HG02884 (cell line): ENCODE measurements around the gene CHAT.

Experiments
- ATAC-seq: cut with Tn5 transposase; IDR thresholded peaks from one replicate; pipeline ENCODE4 v1.9.1; 2021; ENCODE audit warnings: mild to moderate bottlenecking, moderate library complexity; ENCODE audit not compliant: unreplicated experiment

Gene CHAT

DNA sequence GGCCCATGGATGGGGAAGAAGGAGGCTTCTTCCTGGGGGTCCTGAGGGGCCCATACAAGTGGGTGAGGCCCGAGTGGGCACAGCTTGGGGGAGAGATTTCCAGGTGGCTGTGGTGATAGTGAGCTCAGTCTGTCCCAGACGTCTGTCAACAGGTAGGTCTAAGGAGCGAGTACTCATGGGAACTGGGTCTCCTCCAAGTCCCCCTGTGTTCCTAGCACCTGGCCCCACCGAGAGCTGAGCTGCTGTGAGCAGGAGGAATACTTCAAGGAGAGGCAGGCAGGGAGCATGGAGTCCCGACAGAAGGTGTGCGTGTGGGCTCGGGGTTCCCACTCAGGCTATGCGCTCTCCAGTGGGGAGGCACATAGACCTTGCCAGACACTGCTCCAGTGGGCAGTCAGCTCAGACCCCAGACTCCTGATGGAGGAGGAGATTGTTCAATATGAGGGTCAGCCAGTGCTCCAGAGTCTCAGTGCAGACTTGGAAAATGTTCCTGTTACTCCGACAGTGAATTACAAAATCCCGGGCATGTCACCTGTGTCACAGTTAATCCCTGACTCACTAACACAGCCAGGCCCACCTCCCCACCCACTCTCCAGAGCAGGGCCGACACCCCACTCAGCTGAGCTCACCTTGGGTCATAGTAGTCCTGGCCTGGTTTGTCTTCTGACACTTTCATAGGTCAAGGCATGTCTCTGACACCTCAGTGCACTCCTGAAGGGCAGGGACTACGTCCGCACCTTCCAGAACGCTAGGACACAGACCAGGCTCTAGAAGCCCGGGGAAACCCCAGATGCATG is 37.4 kb downstream of the CHAT start:
- no peak for ATAC-seq

DNA sequence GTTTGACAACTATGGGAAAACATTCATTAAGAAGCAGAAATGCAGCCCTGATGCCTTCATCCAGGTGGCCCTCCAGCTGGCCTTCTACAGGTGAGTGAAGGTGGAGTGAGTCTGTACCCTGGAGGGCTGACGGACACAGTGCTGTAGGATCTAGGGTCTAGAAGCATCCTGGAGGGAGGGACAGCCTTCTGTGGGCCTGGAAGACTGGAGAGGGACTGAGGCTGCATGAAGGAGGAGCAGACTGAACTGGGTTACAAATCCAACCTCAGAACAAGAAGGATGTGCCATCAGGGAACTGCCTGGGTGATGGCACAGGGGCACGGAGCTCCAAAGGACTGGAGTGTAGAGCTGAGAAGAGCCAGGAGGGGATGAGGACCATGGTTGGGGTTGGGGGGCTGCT is 38.1 kb downstream of the CHAT start:
- ATAC-seq = no peak

DNA sequence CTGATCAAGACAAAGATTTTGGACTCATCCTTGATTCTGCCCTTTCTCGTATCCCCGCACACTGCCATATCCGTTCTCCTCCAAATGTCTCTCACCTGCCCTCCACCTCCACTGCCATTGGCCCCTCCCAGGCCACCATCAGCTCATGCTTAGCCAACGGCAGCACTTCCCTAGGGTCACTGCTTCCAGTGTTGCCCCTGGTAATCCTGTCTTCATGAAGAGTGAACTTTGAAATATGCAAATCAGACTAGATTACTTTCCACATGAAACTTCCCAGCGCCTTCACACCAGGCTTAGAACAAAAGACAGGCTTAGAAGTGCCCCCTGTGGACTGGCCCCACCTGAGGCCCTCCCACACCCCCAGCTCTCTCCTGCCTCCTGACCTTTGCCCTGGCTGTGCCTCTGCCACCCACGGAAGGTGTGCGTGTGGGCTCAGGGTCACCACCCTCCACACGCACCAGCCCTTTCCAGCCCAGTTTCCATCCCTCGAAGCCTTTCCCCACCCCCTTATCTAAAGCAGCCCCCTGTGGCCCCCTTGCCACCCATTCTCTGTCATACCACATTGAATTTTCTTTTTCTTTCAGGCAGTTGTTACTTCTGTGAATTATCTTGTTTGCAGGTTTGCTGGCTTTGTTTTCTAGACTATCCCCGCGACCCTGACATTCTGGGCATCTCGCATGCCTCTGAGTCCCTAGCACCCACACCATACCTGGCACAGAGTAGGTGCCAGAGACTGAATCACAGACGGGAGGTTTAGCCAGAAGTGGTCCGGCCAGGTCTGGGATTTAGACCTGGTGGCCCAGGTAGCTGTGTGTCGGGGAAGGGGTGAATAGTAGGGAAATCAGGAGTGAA is 38.8 kb downstream of the CHAT start:
- ATAC-seq = no peak

DNA sequence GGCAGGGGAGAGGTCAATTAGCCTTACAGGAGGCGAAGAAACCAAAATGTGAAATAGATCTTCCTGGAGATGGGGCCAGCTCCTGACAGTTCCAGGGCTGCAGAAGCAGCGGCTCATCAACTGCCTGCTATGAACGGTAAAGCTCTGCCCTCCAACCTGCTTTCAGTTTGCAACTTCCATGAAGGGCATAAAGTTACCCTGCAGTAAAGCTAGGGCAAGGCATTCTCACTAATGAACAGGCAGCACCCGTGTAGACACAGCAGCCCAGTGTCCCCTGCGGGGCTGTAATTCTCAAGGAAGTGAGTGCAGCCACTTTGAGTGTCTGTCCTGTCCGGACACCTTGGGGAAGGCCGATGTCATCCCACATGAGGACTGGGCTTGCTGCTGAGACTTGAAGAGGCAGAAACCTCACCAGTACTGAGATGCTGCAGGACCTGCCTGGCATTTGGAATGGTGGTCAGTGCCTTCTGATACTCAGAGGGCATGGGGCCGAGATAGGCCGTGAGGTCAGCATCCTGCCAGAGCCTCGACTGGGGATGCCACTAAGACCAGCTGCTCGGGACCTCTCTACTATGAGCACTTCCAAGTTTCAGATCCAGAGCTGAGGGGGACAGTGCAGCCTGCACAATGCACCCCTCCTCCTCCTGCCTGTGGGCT is 39.6 kb downstream of the CHAT start:
- ATAC-seq = no peak

DNA sequence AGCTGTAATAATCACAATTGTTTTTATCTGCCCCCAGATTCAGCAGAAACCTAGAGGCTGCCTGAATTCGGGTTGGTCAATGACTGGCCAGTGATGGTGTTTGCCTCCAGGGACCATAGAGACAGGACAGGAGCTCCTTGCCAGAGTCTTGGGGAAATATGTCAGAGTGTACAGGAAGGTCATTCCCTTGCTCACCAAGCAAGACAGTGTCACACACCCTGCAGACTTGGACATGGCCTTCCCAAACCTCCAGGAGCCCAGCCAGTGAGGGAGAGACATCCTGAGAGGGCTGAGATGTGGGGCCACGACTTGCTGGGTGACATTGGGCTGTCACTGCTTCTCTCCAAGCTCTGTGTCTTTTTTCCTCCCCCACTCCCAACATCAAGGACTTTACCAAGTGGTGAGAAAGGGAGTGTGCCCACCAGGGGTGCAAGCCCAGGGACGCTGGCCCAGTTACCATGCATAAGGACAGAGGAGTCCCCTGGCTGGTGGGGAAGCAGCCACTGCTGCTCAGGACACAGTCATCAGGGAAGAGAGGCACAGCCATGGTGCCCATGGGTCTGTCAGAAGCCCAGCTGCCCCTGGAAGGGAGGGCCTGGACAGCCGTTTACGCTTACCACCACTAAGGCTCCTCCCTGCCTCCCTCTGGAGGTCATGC is 40.3 kb downstream of the CHAT start:
- ATAC-seq = no peak

DNA sequence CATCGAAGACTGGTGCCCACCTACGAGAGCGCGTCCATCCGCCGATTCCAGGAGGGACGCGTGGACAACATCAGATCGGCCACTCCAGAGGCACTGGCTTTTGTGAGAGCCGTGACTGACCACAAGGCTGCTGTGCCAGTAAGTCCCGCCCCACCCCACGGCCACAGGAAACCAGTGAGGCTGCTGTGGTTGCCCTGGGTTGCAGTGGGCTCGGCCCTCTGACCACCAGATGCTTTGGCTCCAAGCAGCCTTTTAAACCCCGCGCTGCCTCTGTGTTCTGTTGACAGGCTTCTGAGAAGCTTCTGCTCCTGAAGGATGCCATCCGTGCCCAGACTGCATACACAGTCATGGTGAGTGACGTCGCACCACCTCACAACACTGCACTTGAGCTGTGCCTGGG is 41.3 kb downstream of the CHAT start:
- no peak for ATAC-seq

DNA sequence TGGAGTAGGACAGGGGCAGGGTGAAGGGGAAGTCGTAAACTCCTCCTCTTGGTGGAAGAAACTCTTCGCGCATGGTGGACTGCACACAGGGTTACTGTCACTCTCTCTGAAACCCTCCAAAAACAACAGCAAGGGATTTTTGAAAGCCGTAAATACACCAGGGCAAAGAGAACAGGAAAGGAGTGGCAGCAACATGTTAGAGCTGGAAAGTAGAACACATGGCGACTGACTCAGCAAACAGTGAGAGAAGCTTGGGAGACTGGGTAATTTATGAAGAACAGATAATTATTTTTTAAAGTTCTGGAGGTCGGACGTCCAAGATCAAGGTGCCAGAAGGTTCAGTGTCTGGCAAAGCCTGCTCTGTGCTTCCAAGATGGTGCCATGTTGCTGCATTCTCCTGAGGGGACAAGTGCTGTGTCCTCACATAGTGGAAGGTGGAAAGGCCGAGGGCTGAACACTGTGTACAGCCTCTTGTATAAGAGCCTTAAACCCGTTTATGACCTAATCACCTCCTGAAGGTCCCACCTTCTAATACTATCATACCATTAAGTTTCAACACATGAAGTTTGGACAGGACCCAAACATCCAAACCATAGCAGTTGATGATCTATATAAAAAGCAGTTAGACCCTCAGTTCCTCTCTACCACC is 43.1 kb downstream of the CHAT start:
- ATAC-seq = no peak

DNA sequence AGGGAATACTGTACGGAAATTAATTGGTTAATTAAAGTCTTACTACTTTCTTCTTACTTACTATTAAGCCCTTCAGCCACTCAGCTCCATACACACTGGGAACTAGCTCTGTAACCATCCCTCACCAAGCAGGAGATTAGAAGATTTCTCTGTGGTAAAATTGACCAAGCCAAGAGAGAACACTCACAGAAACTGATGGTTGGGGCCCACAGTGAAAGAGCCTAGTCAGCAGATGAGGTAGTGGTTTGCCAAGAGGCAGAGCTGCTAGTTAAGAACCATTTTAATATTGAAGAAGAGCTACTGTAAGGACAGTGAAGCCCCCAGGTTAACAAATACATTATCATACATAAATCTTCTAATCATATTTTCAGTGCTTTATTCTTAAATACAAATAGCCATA is 43.8 kb downstream of the CHAT start:
- ATAC-seq = no peak

DNA sequence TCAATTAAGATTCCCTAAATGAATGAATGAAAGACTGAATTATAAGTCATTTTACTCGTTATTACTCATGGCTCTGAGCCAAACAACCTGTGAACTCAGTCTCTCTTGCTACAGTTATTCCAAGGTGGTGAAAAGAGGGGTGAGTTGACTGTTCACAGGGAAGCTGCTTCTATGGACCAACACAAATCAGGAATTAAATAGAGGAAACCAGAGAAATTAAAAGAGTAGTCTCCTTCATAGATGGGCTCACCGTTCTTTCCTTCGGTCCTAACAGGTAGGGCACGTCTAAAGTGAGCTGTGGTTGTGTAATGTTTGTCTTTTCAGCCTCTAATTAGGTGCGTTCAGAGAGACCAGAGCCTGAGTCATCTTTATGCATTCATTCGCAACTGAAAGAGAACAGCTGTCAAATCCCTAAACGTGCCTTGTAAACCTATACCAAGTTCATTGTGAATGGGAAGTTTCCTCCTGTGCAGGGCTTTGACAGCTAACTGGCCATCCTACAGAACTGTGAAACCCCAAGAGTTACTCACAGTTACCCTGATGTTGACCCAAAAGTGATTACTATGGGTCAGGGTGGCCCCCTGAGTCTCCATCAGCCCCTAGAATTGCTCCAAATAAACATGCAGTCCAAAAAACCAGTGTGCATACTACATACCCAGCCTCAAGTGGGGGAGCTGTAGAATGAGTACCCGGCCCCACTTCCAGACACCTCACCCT is 47.5 kb downstream of the CHAT start:
- ATAC-seq = no peak

DNA sequence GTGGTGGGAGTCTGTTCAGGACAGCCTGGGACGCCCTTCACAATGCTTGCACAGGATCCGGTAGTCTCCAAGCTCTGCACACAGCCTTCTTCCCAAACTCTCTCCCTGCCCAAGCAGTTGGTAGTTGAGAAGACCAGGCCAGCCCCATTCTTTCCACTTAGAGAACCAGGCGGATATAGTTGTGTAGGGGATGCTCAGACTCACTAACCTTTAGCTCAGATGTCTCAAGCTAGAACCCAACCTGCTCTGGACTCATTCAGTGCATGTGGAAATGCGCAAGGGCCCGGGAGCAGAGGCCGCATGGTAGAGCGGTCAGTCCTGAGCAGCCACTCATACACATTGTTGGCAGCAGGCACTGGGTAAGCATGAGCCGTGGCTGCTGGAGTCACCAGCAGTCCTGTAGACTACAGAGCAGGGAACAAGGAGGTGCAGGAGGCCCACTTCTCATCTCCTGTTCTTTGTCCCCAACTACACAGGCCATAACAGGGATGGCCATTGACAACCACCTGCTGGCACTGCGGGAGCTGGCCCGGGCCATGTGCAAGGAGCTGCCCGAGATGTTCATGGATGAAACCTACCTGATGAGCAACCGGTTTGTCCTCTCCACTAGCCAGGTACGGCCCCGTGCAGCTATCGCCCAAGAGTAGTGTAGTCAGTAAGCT is 48.5 kb downstream of the CHAT start:
- ATAC-seq = no peak

DNA sequence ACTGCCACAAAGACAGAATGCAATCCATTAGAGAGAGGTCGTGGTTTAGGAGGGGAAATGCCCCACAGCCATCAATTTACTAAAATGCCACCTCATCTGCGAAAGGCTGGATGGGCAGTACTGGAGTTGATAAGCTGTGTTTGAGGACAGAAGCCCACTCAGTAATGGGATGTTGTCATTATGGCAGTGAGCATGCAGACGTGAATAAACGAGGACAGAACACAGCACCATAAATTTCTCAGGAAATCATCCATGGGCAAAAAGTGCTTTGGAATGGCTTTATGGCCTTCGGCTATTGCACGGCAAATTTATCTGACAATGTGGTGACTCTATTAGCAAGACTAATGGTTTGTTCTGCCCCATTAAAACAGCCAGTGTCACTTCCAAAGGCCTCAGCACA is 49.8 kb downstream of the CHAT start:
- no peak for ATAC-seq

DNA sequence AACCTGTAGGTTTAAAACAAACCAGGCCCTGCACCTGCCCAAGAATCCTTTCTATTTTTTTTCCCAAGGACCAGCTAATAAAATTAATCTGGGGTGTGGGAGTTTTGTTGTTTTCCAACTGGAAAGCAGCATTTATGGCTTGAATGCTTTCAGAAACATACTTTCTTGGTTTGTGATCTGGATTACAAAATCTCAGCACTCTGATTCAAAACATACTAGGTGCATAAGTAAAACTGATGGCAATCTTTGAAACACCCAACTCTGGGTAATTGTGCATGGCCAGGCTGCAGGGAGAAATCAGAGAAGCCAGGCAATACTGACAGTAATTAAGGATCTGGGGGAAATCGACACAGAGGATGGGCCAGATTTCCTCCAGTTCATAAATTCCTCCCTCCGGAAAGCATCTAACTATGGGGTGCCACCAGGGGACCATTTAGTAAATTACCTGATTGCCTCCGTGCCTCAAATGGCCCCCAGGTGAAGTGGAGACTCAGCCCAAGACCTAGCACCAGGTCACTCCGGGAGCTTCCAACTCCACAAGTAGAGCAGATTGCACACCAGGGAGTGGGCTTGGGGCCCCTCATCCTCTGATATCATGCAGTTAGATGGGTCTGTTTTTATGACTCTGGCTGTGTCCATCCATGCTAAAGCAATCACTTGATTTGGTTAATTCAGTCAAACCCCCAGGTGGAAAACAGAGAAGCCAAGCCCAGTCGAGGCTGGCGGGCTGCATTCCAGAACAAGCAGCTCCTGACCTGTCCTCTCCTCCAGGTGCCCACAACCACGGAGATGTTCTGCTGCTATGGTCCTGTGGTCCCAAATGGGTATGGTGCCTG is 50.4 kb downstream of the CHAT start:
- no peak for ATAC-seq

DNA sequence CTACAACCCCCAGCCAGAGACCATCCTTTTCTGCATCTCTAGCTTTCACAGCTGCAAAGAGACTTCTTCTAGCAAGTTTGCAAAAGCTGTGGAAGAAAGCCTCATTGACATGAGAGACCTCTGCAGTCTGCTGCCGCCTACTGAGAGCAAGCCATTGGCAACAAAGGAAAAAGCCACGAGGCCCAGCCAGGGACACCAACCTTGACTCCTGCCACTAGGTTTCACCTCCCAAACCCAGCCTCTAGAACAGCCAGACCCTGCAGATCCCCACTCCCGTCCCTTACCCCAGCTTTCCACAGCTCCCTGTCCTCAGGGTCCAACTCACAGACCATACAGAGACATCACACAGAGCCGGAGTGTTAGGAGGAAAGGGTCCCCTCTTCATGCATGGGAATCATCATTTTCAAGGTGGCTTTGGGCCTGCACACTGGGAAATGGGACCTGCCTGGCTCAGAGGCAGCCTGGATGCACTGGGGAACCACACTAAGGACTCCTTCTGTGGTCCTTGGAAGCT is 51.1 kb downstream of the CHAT start:
- no peak for ATAC-seq

DNA sequence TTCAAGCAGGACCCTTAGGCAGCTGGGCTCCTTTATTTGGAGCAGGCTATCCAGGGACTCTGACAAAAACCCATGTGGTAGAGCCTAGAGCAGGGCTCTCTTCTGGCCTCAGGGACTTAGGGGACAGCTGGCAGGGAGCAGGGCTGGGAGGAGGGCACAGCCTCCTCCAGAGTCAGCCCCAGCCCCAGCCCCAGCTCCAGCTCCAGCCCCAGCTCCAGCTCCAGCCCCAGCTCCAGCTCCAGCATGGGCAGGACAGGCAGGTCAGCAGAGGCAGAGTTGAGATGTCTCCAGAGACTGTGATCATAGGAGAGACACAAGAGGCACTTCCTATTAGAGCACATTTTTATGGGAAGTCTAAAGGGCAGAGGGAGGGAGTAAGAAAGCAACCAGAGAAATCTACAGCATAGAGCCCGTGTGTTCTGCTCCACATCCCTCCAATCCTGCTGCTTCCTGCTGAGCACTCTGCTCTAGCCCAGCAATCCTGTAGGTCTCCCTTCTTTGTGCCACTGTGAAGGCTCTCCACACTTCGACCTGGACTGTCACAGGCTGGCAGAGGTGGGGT is 52.3 kb downstream of the CHAT start:
- no peak for ATAC-seq

DNA sequence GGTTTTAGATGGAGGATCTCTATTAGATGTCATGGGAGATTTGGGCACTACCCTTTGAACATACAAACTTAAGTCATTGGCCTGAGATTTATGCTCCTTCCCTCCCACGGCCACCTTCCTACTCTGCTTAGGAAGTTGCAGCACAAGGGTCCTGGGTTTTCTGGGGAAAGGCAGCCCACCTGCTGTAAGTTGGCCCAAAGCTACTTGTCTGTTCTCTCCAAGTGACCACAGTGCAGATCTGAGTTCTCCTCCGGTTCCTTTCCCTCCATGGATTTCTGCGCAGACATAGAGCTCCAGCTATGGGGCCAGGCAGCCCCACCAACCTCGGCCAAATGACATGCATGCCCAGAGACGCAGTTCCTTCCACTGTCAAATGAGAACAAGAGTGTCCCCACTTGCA is 52.8 kb downstream of the CHAT start:
- no peak for ATAC-seq

DNA sequence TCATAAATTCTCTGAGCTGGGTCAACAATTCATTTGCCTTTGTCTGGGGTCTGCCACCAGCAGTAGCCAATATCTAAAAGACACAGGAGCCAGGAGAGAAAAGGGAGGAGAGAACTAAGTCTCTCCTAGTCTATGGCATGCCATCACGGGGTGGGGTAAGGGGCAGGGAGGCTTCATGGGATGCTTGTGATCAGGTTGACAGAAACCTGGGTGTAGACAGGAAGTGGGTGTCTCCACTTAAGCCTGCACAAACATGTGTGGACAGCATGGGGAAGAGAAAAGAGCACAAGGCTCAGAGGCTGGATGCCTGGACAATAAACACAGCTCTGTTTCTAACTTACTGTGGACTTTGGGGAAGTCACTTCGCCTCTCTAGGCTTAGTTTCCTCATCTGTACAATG is 54.2 kb downstream of the CHAT start:
- no peak for ATAC-seq

DNA sequence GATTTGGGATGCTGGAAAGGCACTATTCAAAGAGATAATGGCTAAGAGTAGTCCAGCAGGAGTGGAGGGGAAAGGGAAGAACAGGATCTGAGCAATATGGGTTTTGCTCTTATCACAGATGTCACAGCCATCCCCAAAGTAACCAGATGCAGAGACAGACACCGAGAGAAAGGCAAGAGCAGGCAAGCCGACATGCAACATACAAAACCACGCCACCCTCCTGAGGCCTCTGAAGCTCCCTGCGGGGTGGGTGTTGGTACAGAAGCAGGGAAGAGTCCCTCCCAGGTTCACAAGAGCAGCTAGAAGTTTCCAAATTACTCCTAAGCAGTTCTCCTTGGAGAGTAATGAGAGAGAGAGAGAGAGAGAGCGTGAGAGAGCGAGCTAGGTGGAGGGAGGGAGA is 54.8 kb downstream of the CHAT start:
- no peak for ATAC-seq

DNA sequence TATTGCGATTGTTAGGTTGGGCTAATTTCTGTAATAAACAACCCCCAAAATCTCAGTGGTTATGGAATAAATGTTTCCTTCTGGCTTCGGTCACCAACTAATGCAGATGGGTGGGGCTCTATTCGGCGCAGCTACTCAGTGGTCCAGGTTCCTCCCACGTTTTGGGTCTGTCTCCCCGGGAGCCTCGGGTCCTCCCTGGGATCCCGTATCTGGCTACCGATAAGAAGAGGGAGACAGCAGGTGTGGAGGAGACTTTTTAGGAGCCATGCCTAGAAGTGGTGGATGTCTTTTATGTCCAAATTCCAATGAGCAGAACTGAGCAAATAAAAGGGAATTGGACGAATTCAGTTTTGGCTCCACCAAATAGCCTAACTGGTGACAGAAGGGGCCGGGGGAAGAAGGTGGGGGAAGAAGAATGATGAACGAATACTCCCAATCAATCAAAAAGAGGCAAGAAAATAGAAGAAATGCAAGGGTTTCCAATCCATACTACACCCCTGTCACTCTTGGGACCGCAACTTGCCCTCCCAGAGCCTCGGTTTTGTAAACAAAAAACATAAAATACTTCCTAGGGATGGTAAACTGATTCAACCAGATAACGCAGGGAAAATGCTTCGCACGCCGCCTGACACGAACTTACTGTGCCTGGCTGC is 65.1 kb downstream of the CHAT start:
- ATAC-seq = no peak
